ENCODE data around the gene KIF1B. TPM values are rescaled to one million over a fixed set of nuclear protein-coding genes. Genes with fewer than 3 reads are reported as not detected.

The KIF1B gene
- total and polyA plus RNA-seq, 10 donors: 1.6 to 53.5 (median 34.5) TPM

DNA sequence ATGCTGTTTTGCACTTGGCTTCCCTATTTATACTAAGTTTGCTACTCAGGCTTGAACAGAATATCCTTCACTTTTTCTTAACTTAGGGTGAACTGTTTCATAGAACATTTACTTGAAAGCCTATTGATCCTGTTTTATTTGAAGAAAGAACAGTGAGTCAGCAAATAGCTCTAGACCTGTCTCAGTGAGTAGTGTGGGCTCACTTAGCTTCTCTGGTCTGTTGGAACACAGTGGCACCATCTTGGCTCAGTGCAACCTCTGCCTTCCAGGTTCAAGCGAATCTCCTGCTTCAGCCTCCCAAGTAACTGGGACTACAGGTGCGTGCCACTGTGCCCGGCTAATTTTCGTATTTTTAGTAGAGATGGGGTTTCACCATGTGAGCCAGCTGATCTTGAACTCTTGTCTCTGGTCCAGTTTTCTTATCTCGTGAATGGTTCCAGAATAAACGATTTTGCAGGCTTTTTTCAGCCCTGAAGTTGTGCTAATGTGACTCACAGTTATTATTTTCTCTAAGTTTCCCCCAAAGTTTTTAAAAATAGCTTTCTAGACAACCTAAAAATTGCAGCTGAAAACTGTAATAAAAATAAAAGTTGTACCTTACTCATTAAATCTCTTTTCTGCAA, 76.8 kb downstream of the KIF1B start:
- Histone ChIP-seq H3K27ac (no peak overlapping the region), H3K36me3 (peaks cover 0 to 100% (median 37%) of the 10 kb centered on the region in 6 donors), H3K27me3 (replicated peaks in 1 of 7) (no peaks in the 10 kb centered on the region), H3K4me3 (no peak overlapping the region), H3K9me3 (no peaks in the 10 kb centered on the region), H3K4me1 (no peaks in the 10 kb centered on the region)
- TF ChIP-seq POLR2AphosphoS5 (IDR thresholded peaks at IDR 0.05): no peak
- TF ChIP-seq, protein P1, sequence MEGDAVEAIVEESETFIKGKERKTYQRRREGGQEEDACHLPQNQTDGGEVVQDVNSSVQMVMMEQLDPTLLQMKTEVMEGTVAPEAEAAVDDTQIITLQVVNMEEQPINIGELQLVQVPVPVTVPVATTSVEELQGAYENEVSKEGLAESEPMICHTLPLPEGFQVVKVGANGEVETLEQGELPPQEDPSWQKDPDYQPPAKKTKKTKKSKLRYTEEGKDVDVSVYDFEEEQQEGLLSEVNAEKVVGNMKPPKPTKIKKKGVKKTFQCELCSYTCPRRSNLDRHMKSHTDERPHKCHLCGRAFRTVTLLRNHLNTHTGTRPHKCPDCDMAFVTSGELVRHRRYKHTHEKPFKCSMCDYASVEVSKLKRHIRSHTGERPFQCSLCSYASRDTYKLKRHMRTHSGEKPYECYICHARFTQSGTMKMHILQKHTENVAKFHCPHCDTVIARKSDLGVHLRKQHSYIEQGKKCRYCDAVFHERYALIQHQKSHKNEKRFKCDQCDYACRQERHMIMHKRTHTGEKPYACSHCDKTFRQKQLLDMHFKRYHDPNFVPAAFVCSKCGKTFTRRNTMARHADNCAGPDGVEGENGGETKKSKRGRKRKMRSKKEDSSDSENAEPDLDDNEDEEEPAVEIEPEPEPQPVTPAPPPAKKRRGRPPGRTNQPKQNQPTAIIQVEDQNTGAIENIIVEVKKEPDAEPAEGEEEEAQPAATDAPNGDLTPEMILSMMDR (IDR thresholded peaks at IDR 0.05 in 8 of 11, conservative IDR thresholded peaks at IDR 0.05 in 3 of 11): no peak
- no peak for TF ChIP-seq POLR2A (IDR thresholded peaks at IDR 0.05)
- intact Hi-C loops (cut with DNase I; ENCODE audit: low total_unique reads): no loop called here
- WGBS, 5 donors: 91 to 95% (median 92%) methylated on average over 6 of the region's 6 CpGs
- DNase-seq: no peak

DNA sequence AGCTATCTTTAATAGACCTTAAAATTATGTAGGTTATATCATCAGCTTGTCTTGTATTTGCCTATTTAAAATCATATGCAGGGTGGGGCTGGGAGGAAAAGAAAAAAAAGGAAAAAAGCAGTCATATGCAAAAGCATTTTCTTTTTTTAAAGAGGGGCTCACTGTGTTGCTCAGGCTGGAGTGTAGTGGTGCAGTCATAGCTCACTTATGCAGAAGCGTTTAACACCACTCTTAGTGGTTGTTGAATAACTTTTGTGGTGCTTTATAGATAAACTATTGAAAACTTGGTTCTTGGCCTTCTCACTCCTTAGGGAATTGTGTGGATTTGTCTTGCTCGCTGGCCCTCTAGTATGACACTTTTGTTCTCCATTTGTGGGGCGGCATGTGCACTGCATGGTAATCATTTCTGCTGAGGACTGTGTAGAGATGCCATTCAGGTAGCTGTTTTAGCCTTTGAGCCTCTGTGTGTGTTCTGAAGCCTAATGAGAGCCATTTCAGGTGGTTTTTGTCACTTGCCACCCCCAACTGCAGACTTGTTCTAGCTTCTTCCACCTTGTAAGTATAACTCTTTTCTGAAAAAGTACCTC, 77.8 kb downstream of the KIF1B start:
- no peak overlapping the region for H3K4me3 ChIP-seq
- 90 to 94% (median 91%) methylated on average over 3 of the region's 3 CpGs for WGBS, 5 donors
- H3K27ac ChIP-seq: no peak overlapping the region
- no peak for DNase-seq
- TF ChIP-seq POLR2A (IDR thresholded peaks at IDR 0.05): no peak
- TF ChIP-seq, protein P1 (IDR thresholded peaks at IDR 0.05 in 8 of 11, conservative IDR thresholded peaks at IDR 0.05 in 3 of 11): no peak
- no peak for TF ChIP-seq POLR2AphosphoS5 (IDR thresholded peaks at IDR 0.05)
- no peaks in the 10 kb centered on the region for H3K9me3 ChIP-seq
- no peaks in the 10 kb centered on the region for H3K4me1 ChIP-seq
- H3K36me3 ChIP-seq: peaks cover 0 to 100% (median 34%) of the 10 kb centered on the region in 6 donors
- no peaks in the 10 kb centered on the region for H3K27me3 ChIP-seq (replicated peaks in 1 of 7)
- intact Hi-C loops (cut with DNase I; ENCODE audit: low total_unique reads): no loop called here

DNA sequence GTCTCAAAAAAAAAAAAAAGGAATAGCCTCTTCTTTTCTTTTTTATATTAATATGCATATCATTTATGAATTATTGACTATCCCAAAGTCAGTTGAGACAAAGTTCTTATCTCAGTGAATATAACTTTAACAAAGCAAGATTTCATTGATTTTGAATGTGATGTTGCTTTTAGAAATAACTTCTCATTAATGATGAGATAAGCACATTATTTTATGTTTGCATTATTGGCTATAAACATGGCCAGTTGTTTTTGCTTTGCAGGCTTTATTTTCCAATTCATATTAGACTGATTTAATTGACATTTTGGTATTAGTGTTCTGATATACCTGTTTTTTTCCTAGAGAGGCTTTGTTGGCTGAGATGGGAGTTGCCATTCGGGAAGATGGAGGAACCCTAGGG, 81.3 kb downstream of the KIF1B start:
- intact Hi-C loops (cut with DNase I; ENCODE audit: low total_unique reads): no loop called here
- H3K9me3 ChIP-seq: no peaks in the 10 kb centered on the region
- H3K27me3 ChIP-seq (replicated peaks in 1 of 7): no peaks in the 10 kb centered on the region
- H3K36me3 ChIP-seq: peaks cover 0 to 100% (median 37%) of the 10 kb centered on the region in 6 donors
- TF ChIP-seq, protein P1 (IDR thresholded peaks at IDR 0.05 in 8 of 11, conservative IDR thresholded peaks at IDR 0.05 in 3 of 11): no peak
- TF ChIP-seq POLR2A (IDR thresholded peaks at IDR 0.05) (no peak), POLR2AphosphoS5 (IDR thresholded peaks at IDR 0.05) (no peak)
- no peak for DNase-seq
- H3K4me3 ChIP-seq: no peak overlapping the region
- 87 to 100% (median 90%) methylated on average over 1 of the region's 1 CpG for WGBS, 5 donors
- H3K4me1 ChIP-seq: peaks cover 0 to 5% (median 0%) of the 10 kb centered on the region in 6 donors
- H3K27ac ChIP-seq: no peak overlapping the region

DNA sequence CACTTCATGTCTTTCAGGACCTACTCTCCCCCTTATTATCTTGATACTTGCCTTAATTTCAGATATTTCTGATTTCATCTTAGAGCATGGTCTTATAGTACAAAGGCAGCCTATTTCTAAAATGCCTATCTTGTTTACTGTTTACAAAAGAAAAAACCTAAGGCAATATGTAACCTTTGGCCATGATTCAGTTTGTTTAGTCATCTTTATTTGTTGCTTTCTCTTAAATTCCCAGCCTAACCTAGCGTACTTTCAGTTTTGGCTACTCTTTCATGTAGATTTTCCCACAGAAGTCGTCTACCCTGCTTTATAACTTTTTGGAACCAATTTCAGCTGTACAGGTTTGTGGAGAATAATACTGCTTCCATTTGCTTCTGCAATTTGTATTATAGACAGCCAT, 81.8 kb downstream of the KIF1B start:
- intact Hi-C loops (cut with DNase I; ENCODE audit: low total_unique reads): no loop called here
- Histone ChIP-seq H3K9me3 (no peaks in the 10 kb centered on the region), H3K27me3 (replicated peaks in 1 of 7) (no peaks in the 10 kb centered on the region), H3K4me3 (no peak overlapping the region), H3K4me1 (peaks cover 0 to 10% (median 0%) of the 10 kb centered on the region in 6 donors), H3K36me3 (peaks cover 0 to 100% (median 41%) of the 10 kb centered on the region in 6 donors), H3K27ac (no peak overlapping the region)
- no peak for DNase-seq
- TF ChIP-seq, protein P1 (IDR thresholded peaks at IDR 0.05 in 8 of 11, conservative IDR thresholded peaks at IDR 0.05 in 3 of 11): no peak
- TF ChIP-seq POLR2A (IDR thresholded peaks at IDR 0.05): no peak
- no peak for TF ChIP-seq POLR2AphosphoS5 (IDR thresholded peaks at IDR 0.05)
- 84 to 95% (median 92%) methylated on average over 2 of the region's 2 CpGs for WGBS, 5 donors
